Measurements from ENCODE around the gene GALR1. TPM values are rescaled to one million over a fixed set of nuclear protein-coding genes. Genes with fewer than 3 reads are reported as not detected.
"Not testable (repeated sequence)": the region's sequence is repeated elsewhere in the genome, so short reads cannot be mapped to it uniquely, and the experiment has no call there.

GALR1 gene
- total RNA-seq, 1 donor from 2014 or later: not detected

DNA sequence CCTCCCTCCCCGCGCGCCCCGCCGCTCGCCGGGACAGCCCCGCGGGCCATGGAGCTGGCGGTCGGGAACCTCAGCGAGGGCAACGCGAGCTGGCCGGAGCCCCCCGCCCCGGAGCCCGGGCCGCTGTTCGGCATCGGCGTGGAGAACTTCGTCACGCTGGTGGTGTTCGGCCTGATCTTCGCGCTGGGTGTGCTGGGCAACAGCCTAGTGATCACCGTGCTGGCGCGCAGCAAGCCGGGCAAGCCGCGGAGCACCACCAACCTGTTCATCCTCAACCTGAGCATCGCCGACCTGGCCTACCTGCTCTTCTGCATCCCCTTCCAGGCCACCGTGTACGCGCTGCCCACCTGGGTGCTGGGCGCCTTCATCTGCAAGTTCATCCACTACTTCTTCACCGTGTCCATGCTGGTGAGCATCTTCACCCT, 865 bp downstream of the GALR1 start:
- intact Hi-C loops (cut with micrococcal nuclease): no loop called here

DNA sequence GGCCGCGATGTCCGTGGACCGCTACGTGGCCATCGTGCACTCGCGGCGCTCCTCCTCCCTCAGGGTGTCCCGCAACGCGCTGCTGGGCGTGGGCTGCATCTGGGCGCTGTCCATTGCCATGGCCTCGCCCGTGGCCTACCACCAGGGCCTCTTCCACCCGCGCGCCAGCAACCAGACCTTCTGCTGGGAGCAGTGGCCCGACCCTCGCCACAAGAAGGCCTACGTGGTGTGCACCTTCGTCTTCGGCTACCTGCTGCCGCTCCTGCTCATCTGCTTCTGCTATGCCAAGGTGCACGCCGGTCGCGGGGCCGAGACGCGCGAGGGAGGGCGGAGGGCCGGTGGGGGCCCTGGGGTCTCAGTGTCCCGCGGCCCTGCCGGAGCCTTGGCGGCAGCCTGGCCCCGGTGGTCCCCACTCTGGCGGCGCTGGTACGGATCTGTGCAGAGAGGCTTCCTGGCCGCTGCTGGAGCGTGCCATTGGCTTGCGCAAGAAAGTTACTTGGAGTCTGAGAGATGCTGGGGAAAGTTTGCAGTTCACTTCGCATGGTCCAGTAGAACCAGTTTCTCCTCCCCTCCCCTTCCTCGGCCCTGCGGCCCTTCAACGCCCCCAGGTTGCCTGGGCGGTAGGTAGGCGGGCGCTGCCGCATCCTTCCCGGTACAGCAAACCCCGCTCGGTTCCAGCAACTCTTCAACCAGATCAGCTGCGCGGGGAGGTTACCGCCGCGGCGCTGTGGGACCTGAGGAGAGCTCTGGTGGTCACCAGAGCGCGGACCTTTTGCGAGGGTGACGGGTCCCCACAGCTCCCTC, 1.5 kb downstream of the GALR1 start:
- intact Hi-C loops (cut with micrococcal nuclease): no loop called here

DNA sequence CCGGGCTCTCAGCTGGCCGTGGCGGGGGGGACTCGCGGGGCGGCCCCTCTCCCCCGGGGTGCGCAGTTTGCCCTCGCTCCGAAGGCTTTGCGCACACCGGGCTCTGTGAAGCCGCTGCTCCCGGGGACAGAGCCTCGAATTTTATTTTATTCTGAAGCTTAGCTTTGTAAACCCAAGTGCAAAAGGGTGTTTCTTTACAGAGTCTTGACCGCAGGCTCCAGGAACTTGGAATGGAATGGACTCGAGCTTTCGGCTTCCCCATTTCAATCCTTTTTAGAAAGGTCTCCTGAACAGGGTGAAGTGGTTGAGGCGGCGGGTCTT, 2.0 kb downstream of the GALR1 start:
- intact Hi-C loops (cut with micrococcal nuclease): no loop called here

GRCh38 chr18:77254711-77255405, 5.2 kb downstream of the GALR1 start:
- intact Hi-C loops (cut with micrococcal nuclease): no loop called here

- intact Hi-C loops (cut with micrococcal nuclease): no loop called here
These were observed 5.9 kb downstream of the GALR1 start for GRCh38 chr18:77255426-77256105.

GRCh38 chr18:77262643-77263465, 13.2 kb downstream of the GALR1 start:
- intact Hi-C loops (cut with micrococcal nuclease): no loop called here

DNA sequence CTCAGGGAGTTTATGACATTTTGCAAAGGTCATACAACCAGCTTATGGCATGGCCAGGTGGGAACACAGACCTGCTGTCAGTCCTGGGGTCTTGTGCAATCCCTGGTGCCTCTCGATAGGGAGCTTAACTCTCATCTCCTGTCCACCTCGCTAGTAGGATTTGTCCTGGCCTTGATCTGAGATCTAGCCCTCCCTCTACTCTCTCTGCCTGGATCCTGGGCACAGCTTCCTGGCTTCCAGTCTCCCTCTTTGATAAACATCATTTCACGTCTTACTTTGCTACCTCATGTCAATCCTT, 13.8 kb downstream of the GALR1 start:
- intact Hi-C loops (cut with micrococcal nuclease): no loop called here

GRCh38 chr18:77267969-77268368, 18.3 kb downstream of the GALR1 start:
- intact Hi-C loops (cut with micrococcal nuclease): no loop called here

DNA sequence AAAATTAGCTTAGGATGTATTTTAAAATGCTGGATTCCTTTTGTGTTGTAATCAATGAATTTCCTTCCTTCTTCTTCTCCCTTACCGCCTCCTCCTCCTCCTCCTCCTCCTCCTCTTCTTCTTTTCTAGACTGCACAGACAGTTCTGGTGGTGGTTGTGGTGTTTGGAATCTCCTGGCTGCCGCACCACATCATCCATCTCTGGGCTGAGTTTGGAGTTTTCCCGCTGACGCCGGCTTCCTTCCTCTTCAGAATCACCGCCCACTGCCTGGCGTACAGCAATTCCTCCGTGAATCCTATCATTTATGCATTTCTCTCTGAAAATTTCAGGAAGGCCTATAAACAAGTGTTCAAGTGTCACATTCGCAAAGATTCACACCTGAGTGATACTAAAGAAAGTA, 18.8 kb downstream of the GALR1 start:
- intact Hi-C loops (cut with micrococcal nuclease): no loop called here

DNA sequence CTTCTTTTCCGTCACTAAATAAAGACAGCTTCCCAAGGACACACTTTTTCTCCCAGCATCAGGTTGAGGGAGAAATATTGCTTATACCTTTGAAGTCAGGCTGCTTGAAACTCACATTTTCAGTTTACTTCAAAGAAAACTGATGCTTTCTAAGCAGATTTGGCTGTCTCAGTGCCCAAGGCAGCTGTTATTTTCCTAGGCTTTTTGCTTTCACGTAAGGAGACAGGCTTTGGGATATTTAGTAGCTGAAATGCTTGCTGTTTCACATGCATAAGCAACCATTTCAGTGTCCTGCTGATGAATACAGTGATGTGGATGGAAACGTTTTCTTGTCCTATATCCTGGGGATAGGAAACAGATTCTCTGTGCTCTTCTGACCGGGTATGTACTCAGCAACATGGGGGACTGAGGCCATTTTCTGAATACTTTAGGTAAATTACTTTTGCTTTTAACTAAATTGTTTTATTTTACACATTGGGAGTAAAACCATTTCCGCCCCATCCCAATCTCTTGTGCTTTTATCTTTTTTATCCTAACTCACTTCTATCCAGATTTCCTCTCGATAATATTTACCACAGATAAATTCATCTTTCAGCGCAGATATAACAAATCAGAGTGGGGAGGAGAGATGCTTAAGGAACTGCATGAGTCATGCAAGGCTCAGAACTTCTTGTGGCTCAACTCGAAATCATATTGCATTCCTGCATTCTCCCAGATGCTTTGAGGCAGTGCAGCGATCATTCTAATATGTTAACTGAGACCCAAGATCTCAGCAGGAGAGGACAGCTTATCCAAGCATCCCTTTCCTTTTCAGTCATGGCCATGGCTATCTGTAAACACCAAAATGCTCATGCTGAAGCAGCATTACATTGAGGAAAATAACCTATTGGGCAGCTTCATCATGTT, 22.2 kb downstream of the GALR1 start:
- intact Hi-C loops (cut with micrococcal nuclease): no loop called here

GRCh38 chr18:77290841-77291240, 41.2 kb downstream of the GALR1 start:
- intact Hi-C loops (cut with micrococcal nuclease): not testable (repeated sequence)

GRCh38 chr18:77298172-77298571, 48.5 kb downstream of the GALR1 start:
- intact Hi-C loops (cut with micrococcal nuclease): no loop called here

- intact Hi-C loops (cut with micrococcal nuclease): no loop called here
These were observed 50.1 kb downstream of the GALR1 start for GRCh38 chr18:77299706-77300105.

- intact Hi-C loops (cut with micrococcal nuclease): no loop called here
These were observed 50.9 kb downstream of the GALR1 start for GRCh38 chr18:77300579-77300978.

- intact Hi-C loops (cut with micrococcal nuclease): no loop called here
These were observed 54.6 kb downstream of the GALR1 start for GRCh38 chr18:77304268-77304667.

DNA sequence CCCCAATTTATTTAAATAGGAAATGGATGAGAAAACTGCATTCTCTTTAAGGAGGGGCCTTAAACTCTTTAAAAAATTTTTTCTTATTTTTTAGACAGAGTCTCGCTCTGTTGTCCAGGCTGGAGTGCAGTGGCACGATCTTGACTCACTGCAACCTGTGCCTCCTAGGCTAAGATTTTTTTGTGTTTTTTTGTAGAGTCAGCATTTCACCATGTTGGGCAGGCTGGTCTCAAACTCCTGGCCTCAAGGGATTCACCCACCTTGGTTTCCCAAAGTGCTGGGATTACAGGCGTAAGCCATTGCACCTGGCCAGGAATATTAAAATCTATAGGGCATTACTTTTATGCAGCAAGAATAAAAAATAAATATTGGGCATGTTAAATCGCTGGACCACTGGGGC, 56.0 kb downstream of the GALR1 start:
- intact Hi-C loops (cut with micrococcal nuclease): no loop called here

DNA sequence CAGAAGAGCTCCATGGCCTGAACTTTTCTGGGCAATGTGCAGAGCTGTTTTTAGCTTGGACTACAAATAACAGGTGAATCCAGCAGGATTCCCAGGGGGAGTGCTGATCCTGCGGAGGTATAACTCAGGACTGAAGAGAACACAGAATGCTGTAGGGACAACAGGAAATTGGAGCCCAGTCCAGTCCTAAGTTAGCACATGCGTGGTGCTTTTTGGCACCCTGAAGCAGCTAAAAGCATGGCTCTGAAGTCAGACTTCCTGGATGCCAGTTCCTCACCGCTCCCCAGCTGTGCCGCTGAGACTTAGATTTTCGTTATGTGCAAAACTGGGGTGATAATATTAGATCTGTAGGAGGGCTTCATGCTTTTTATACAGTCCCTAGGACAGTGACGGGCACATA, 58.6 kb downstream of the GALR1 start:
- intact Hi-C loops (cut with micrococcal nuclease): no loop called here

- intact Hi-C loops (cut with micrococcal nuclease): no loop called here
These were observed 64.9 kb downstream of the GALR1 start for GRCh38 chr18:77314511-77314910.

DNA sequence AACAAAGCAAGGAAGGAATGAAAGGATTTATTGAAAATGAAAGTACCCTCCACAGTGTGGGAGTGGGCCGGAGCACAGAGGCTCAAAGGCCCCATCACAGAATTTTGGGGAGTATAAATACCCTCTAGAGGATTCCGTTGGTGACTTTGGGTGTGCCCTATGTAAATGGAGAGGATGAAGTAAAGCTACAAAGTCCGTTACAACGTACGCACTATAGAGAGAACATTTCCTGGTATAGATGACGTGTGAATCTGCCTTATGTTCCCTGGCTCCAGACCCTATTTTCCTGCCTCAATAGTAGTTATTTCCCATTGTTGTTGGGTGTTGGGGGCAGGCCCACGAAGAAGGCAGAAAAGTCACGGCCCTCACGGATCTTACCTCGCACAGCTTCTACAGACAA, 65.3 kb downstream of the GALR1 start:
- intact Hi-C loops (cut with micrococcal nuclease): no loop called here

DNA sequence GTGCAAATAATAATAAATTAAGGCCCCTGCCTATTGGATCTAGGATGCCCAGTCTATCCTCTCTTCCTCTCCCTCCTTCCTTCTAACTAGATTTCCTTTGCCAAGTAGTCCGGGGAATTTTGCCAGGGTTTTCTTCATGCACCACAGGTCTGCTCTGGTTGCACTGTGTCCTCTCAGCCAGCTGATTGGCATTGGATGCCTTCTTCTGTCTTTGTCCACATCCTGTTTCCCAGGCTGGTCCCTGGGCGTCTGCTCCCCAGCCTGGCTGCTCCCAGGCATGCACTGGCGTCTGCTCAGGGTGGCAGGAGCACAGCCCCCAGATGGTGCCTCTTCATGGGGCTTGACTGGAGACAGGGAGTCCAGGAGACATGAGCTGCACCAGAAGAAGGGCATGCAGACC, 66.4 kb downstream of the GALR1 start:
- intact Hi-C loops (cut with micrococcal nuclease): no loop called here

- intact Hi-C loops (cut with micrococcal nuclease): no loop called here
These were observed 67.0 kb downstream of the GALR1 start for GRCh38 chr18:77316641-77317040.
